HEK293T (cell line): ENCODE results near the gene CBX1.

ENCODE experiments used
- CTCF ChIA-PET: fragments of 350-600 bp; formaldehyde crosslinking; extraction: SDS; loops from one replicate; lab custom pipeline; 2021; ENCODE audit warnings: antibody characterized with exemption, inconsistent platforms; lab: Yijun Ruan, JAX
- POLR2A ChIA-PET: fragments of 350-600 bp; formaldehyde crosslinking; extraction: SDS; loops from one replicate; lab custom pipeline; 2020; ENCODE audit warnings: antibody characterized with exemption, inconsistent platforms; lab: Yijun Ruan, JAX
- DNase-seq: peaks from one replicate; pipeline ENCODE4 v3.0.0; 2012; ENCODE audit warnings: mixed read lengths; ENCODE audit errors: extremely low spot score
- ARNT ChIP-seq: fragments of 450-650 bp; IDR thresholded peaks from 2 replicates; pipeline ENCODE4 v1.6.1; 2017; ENCODE audit warnings: mild to moderate bottlenecking
- BHLHE40 ChIP-seq: fragments of 450-650 bp; IDR thresholded peaks from 2 replicates; pipeline ENCODE4 v1.6.1; 2016; ENCODE audit warnings: mild to moderate bottlenecking, moderate library complexity, borderline replicate concordance
- CTBP1 ChIP-seq: fragments of 450-650 bp; IDR thresholded peaks from 2 replicates; pipeline ENCODE4 v1.6.1; 2016; ENCODE audit warnings: borderline replicate concordance
- ELF4 ChIP-seq: fragments of 450-650 bp; IDR thresholded peaks from 2 replicates; pipeline ENCODE4 v1.6.1; 2017; ENCODE audit warnings: antibody characterized with exemption
- FOXA1 ChIP-seq: fragments of 450-650 bp; IDR thresholded peaks from 2 replicates; pipeline ENCODE4 v1.6.1; 2016; ENCODE audit warnings: mild to moderate bottlenecking
- FOXK2 ChIP-seq: fragments of 450-650 bp; IDR thresholded peaks from 2 replicates; pipeline ENCODE4 v1.6.1; 2016; ENCODE audit warnings: mild to moderate bottlenecking
- FOXM1 ChIP-seq: fragments of 450-650 bp; IDR thresholded peaks from 2 replicates; pipeline ENCODE4 v1.6.1; 2017; ENCODE audit warnings: mild to moderate bottlenecking, borderline replicate concordance
- HDGF ChIP-seq: fragments of 450-650 bp; IDR thresholded peaks from 2 replicates; pipeline ENCODE4 v1.6.1; 2017; ENCODE audit warnings: antibody characterized with exemption, borderline replicate concordance
- L3MBTL2 ChIP-seq: fragments of 450-650 bp; conservative IDR thresholded peaks from 2 replicates; pipeline ENCODE4 v1.6.1; 2016; ENCODE audit warnings: mild to moderate bottlenecking
- LEF1 ChIP-seq: fragments of 450-650 bp; IDR thresholded peaks from 2 replicates; pipeline ENCODE4 v1.6.1; 2017; ENCODE audit warnings: mild to moderate bottlenecking, borderline replicate concordance
- NFRKB ChIP-seq: fragments of 450-650 bp; IDR thresholded peaks from 2 replicates; pipeline ENCODE4 v1.6.1; 2016; ENCODE audit warnings: mild to moderate bottlenecking, moderate library complexity
- PKNOX1 ChIP-seq: fragments of 450-650 bp; IDR thresholded peaks from 2 replicates; pipeline ENCODE4 v1.6.1; 2016
- SP1 ChIP-seq: fragments of 450-650 bp; IDR thresholded peaks from 2 replicates; pipeline ENCODE4 v1.6.1; 2017
- SUZ12 ChIP-seq: fragments of 450-650 bp; IDR thresholded peaks from 2 replicates; pipeline ENCODE4 v1.6.1; 2016; ENCODE audit warnings: mild to moderate bottlenecking
- TARDBP ChIP-seq: fragments of 450-650 bp; IDR thresholded peaks from 2 replicates; pipeline ENCODE4 v1.6.1; 2016
- ZNF384 ChIP-seq: fragments of 450-650 bp; IDR thresholded peaks from 2 replicates; pipeline ENCODE4 v1.6.1; 2016

The CBX1 gene

DNA sequence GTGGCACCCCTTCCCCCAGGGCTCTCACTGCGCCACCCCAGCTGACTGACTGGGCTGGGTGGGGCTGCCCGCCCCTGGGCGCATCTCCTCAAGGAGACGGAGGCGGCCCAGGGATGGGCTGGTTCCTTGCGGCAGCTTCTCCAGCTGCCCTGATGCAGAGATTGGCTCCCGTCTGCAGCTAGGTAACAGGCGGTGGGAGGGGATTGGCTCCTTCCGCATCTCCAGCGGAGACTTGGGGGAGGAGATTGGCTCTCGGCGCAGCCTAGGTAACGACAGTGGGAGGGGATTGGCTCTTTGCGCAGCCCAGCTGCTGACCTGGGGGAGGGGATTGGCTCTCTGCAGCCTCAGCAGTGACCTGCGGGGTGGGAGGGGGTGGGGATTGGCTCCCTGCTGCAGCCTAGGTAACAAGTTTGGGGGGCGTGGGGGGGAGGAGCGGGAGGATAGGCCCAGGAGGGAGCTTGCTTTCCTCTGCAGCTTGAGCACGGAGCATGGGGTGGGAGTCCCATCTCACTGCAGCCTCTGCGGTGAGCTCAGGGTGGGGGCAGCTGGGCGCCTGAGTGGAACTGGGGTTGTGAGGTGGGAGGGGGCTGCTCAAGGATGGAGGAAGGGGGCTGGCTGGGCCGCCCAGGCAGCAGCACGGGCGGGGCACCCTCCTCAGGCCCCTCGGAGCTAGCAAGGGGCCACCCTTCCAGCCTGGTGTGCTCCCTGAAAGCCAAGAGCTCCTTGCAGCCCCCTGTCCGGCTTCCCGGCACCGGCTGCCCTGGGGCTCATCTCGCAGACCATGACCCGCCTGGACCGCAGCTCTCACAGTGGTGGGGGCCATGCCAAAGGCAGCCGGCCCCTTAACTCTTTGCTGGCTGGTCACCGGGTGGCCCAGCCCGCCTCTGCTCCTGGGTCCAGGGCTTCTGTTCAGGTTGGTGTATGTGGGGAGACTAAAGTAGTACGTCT lies 46.8 kb downstream of the CBX1 start:
- CTCF ChIA-PET = interaction anchor here (0.7 to 1.5 kb wide), 3 partner anchors 14 to 28 kb away, joined by 4 read pairs; no protein-coding TSS in a partner anchor

GRCh38 chr17:48053758-48054237 lies 47.5 kb downstream of the CBX1 start:
- no peak for DNase-seq
- CTCF ChIA-PET = interaction anchor here (0.7 kb wide), 1 partner anchor 26 kb away, joined by 4 read pairs; no protein-coding TSS in a partner anchor
- POLR2A ChIA-PET = interaction anchor here (2.4 kb wide), 1 partner anchor 9 kb away, joined by 7 read pairs; no protein-coding TSS in a partner anchor
- no peak for TF ChIP-seq BHLHE40
- TF ChIP-seq ARNT = no peak
- TF ChIP-seq NFRKB = no peak
- TF ChIP-seq TARDBP = no peak
- no peak for TF ChIP-seq FOXM1
- TF ChIP-seq SP1 = no peak

More for the DNA sequence above, 46.8 kb downstream of the CBX1 start:
- DNase-seq = no peak
- POLR2A ChIA-PET = interaction anchor here (0.8 to 2.4 kb wide), 2 partner anchors 9 to 16 kb away, joined by 3 to 7 read pairs; no protein-coding TSS in a partner anchor
- TF ChIP-seq FOXA1 = no peak
- no peak for TF ChIP-seq SP1
- TF ChIP-seq CTBP1 = no peak
- no peak for TF ChIP-seq BHLHE40
- TF ChIP-seq ZNF384 = no peak
- no peak for TF ChIP-seq L3MBTL2
- TF ChIP-seq FOXM1 = no peak
- no peak for TF ChIP-seq FOXK2
- no peak for TF ChIP-seq NFRKB
- TF ChIP-seq TARDBP = no peak
- TF ChIP-seq LEF1 = no peak
- no peak for TF ChIP-seq SUZ12
- no peak for TF ChIP-seq ELF4
- TF ChIP-seq PKNOX1 = no peak
- no peak for TF ChIP-seq ARNT
- no peak for TF ChIP-seq HDGF

DNA sequence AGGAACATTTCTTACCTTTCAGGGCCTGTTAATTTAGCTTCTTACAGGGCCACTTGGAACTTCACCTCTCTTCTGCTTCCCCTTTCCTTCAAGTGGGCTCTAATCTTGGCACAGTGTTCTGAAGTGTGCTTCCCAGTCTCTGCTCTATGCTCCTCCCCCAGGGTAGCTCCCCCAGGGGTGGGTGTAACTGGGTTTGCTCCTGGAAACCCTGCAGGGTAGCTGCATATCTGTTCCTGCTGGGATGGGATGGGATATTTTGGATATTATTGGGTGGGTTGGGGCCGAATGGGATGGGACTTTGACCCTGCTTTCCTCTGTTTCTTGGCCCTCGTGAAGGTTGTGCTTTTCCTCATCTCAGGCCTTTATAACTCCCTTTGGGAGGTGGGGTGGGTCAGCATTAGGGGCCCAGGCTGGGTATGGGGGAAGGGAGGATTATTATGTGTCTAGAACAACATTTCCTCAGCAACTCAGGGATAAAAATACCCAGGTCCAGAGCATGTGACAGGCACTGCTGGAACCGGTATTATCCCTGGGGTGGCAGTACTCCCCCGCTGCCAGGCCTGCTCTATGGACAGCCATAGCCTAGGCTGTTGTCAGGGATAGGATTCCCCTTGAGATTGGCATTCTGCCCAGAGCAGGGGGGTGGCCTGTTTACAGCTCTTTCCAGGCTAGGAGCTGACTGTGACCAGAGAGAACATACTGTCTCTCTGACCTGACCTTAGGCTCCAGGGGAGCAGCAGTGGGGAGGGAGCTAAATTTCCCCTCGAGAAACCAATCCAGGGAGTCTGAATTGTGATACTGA lies 48.1 kb downstream of the CBX1 start:
- ChIA-PET CTCF (no interaction called here), POLR2A (interaction anchor here (2.4 kb wide), 1 partner anchor 10 kb away, joined by 7 read pairs; no protein-coding TSS in a partner anchor)
- peak; percentile 37 for DNase-seq
- TF ChIP-seq L3MBTL2 (no peak), LEF1 (no peak)

GRCh38 chr17:48051706-48052486 lies 49.4 kb downstream of the CBX1 start:
- ChIA-PET CTCF (no interaction called here), POLR2A (interaction anchor here (1.0 kb wide), 1 partner anchor 26 kb away, joined by 4 read pairs; no protein-coding TSS in a partner anchor)
- TF ChIP-seq PKNOX1 = no peak
- TF ChIP-seq ZNF384 = no peak
- no peak for TF ChIP-seq SUZ12
- TF ChIP-seq BHLHE40 = no peak
- no peak for TF ChIP-seq FOXM1
- TF ChIP-seq ARNT = no peak
- DNase-seq = no peak

- CTCF ChIA-PET = no interaction called here
- POLR2A ChIA-PET = interaction anchor here (8.9 kb wide), 1 partner anchor 23 kb away, joined by 121 read pairs; no protein-coding TSS in a partner anchor
These were observed 50.0 kb downstream of the CBX1 start for GRCh38 chr17:48051283-48051682.

More at GRCh38 chr17:48051283-48051682, 50.0 kb downstream of the CBX1 start:
- DNase-seq = no peak
- no peak for TF ChIP-seq PKNOX1
- TF ChIP-seq ARNT = no peak
- TF ChIP-seq CTBP1 = no peak
- no peak for TF ChIP-seq SUZ12
- TF ChIP-seq HDGF = no peak
- no peak for TF ChIP-seq SP1
